GM23248 (cell line): Measurements from ENCODE around the gene SLC30A7. TPM values are rescaled to one million over a fixed set of nuclear protein-coding genes. Genes with fewer than 3 reads are reported as not detected.

Source experiments
- DNase-seq: peaks from one replicate; pipeline ENCODE4 v3.0.0-alpha.2; 2015
- H2AFZ ChIP-seq: fragments of 200-600 bp; sonication (generic); 2 replicates; pipeline ENCODE4 v1.6.1; 2016; ENCODE audit warnings: antibody characterized with exemption
- H3F3A ChIP-seq: fragments of 200-600 bp; sonication (generic); 2 replicates; pipeline ENCODE4 v1.6.1; 2016; ENCODE audit warnings: mild to moderate bottlenecking, antibody characterized with exemption, mixed run types; ENCODE audit not compliant: insufficient read depth
- H3K27ac ChIP-seq: fragments of 200-600 bp; sonication (generic); 2 replicates; pipeline ENCODE4 v1.5.1; 2016; ENCODE audit warnings: mild to moderate bottlenecking
- H3K27me3 ChIP-seq: fragments of 200-600 bp; sonication (generic); replicated peaks from 2 replicates; pipeline ENCODE4 v1.6.1; 2016; ENCODE audit warnings: mild to moderate bottlenecking; ENCODE audit not compliant: insufficient read depth
- H3K36me3 ChIP-seq: fragments of 200-600 bp; sonication (generic); 2 replicates; pipeline ENCODE4 v1.6.1; 2016; ENCODE audit warnings: low read depth, mild to moderate bottlenecking
- H3K4me1 ChIP-seq: fragments of 200-600 bp; sonication (generic); 2 replicates; pipeline ENCODE4 v1.6.1; 2016; ENCODE audit warnings: mild to moderate bottlenecking; ENCODE audit not compliant: insufficient read depth
- H3K4me2 ChIP-seq: fragments of 200-600 bp; sonication (generic); one replicate; pipeline ENCODE4 v1.6.1; 2016; ENCODE audit warnings: mild to moderate bottlenecking; ENCODE audit not compliant: unreplicated experiment
- H3K4me3 ChIP-seq: fragments of 200-600 bp; sonication (generic); 2 replicates; pipeline ENCODE4 v1.5.1; 2016; ENCODE audit warnings: mild to moderate bottlenecking
- H3K79me2 ChIP-seq: fragments of 200-600 bp; sonication (generic); 2 replicates; pipeline ENCODE4 v1.6.1; 2016; ENCODE audit warnings: mild to moderate bottlenecking; ENCODE audit not compliant: insufficient read depth
- H3K9ac ChIP-seq: fragments of 200-600 bp; sonication (generic); 2 replicates; pipeline ENCODE4 v1.6.1; 2016; ENCODE audit warnings: mild to moderate bottlenecking
- H3K9me2 ChIP-seq: fragments of 200-600 bp; sonication (generic); 2 replicates; pipeline ENCODE4 v1.6.1; 2016; ENCODE audit warnings: mixed run types, mild to moderate bottlenecking, moderate library complexity; ENCODE audit not compliant: insufficient read depth
- H3K9me3 ChIP-seq: fragments of 200-600 bp; sonication (generic); one replicate; pipeline ENCODE4 v1.6.1; 2017; ENCODE audit warnings: low read depth
- H4K20me1 ChIP-seq: fragments of 200-600 bp; sonication (generic); 2 replicates; pipeline ENCODE4 v1.6.0; 2016; ENCODE audit not compliant: insufficient read depth
- EZH2 ChIP-seq: fragments of 200-600 bp; sonication (generic); IDR thresholded peaks from 2 replicates; pipeline ENCODE4 v1.6.1; 2018; ENCODE audit warnings: antibody characterized with exemption, mild to moderate bottlenecking; ENCODE audit not compliant: insufficient read depth, poor library complexity, severe bottlenecking
- EZH2phosphoT487 ChIP-seq: fragments of 200-600 bp; sonication (generic); IDR thresholded peaks from 2 replicates; pipeline ENCODE4 v1.6.1; 2018; ENCODE audit warnings: antibody characterized with exemption, moderate library complexity, mild to moderate bottlenecking, low read depth; ENCODE audit not compliant: insufficient read depth
- WGBS, 2 experiments: methylation state at CpG; one replicate each; pipeline ENCODE4 v1.1.6; 2015 to 2017; ENCODE audit warnings: low lambda C conversion rate in 2 of 2, low coverage in 1 of 2; ENCODE audit errors: missing lambda C conversion rate in 2 of 2; 5-methylcytosine and 5-hydroxymethylcytosine counted together
- in situ Hi-C: fragments of 300-500 bp; cut with MboI; formaldehyde crosslinking; loops from 2 replicates; pipeline ENCODE4 v1.15.0; 2020
- polyA plus RNA-seq: library from polyadenylated mRNA; unstranded; fragments of >200 nt; fragmentation: Nextera tagmentation; extraction: Ambion mirVana; gene quantifications from 2 replicates; pipeline ENCODE4 v1.2.1, GENCODE V29; 2016
- total RNA-seq: library from RNA; depleted of rRNA; stranded (reverse); fragments of >200 nt; shearing (Covaris generic); gene quantifications from 2 replicates; pipeline ENCODE4 v1.2.3, GENCODE V29; 2014

SLC30A7 gene
- total and polyA plus RNA-seq, 2 experiments from 2014 or later = 35.2 to 65.7 TPM

DNA sequence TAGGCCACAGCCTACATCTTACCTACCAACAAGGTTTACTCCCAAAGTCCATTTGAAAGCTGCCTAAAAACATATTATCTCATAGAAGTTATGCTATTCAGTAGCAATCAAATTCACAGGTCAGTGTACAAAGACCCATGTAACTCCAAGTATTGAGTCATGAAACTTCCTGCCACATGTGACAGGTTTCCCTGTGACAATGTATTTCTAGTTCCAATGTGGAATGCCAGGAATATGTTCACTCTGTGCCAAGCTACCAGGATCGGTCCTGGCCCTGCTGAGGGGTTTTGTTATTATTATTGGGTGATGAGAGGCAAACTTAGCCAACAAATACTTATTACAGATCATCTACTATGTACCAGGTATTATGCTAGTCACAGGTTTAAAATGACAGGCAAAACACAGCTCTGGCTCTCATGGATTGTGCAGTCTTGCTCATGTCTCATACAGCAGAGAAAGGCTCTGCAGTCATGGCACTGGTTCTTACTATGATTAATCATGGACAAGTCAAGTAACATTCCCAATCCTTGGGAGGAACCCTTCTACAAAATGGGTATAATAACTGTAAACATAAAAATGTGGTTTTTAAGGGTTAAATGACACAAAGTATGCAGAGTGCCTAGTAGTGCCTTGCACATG, 107.2 kb downstream of the SLC30A7 start:
- H3K4me2 ChIP-seq = no peak overlapping the region
- in situ Hi-C loops = no loop called here
- no peak for DNase-seq

DNA sequence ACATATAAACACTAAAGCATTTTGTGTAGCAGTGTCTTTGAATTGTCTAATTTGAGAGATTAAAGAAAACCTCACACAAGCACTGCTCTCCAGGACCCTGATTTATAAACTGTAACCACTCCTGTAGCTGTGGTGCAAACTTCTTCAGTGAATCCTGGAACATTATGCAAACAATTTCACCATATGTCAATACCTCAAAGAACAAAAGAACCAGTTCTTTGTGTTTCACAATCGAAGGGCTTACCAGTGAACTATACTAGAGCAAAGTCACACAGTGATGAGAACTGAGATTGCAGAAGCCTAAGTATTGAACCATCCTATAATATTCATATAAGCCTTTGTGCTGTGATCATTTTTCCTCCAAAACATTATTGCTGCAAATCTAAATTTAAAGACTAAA, 108.2 kb downstream of the SLC30A7 start:
- H3K27ac ChIP-seq = 0 out of 2 replicates have a peak overlapping the region, but pooled peaks have one; percentile 3
- no peak overlapping the region for H2AFZ ChIP-seq
- no peaks in the 10 kb centered on the region for H3K9me2 ChIP-seq
- H3K9ac ChIP-seq = no peak overlapping the region
- TF ChIP-seq EZH2phosphoT487 (no peak), EZH2 (no peak)
- in situ Hi-C loops = no loop called here
- peak; percentile 54 for DNase-seq
- no peaks in the 10 kb centered on the region for H3K79me2 ChIP-seq
- no peaks in the 10 kb centered on the region; the same call in 1 of the 2 replicates for H3F3A ChIP-seq
- H3K4me3 ChIP-seq = no peak overlapping the region
- H3K9me3 ChIP-seq = no peaks in the 10 kb centered on the region
- peaks cover 29% of the 10 kb centered on the region for H3K4me1 ChIP-seq
- no peaks in the 10 kb centered on the region; the same call in 1 of the 2 replicates for H3K36me3 ChIP-seq
- WGBS, 2 experiments = 62 to 68% methylated on average over 1 of the region's 1 CpG
- no peaks in the 10 kb centered on the region for H3K27me3 ChIP-seq
- no peaks in the 10 kb centered on the region for H4K20me1 ChIP-seq
- peak overlapping the region; percentile 10 for H3K4me2 ChIP-seq

More for the DNA sequence above, 107.2 kb downstream of the SLC30A7 start:
- Histone ChIP-seq H2AFZ (no peak overlapping the region), H3K27me3 (no peaks in the 10 kb centered on the region), H3K9me2 (no peaks in the 10 kb centered on the region), H3K4me3 (no peak overlapping the region), H3K9me3 (no peaks in the 10 kb centered on the region), H3F3A (no peaks in the 10 kb centered on the region; the same call in 1 of the 2 replicates), H3K9ac (no peak overlapping the region), H3K79me2 (no peaks in the 10 kb centered on the region), H3K27ac (no peak overlapping the region), H4K20me1 (no peaks in the 10 kb centered on the region), H3K4me1 (peaks cover 29% of the 10 kb centered on the region), H3K36me3 (no peaks in the 10 kb centered on the region; the same call in 1 of the 2 replicates)
- 13 to 17% methylated on average over 1 of the region's 1 CpG for WGBS, 2 experiments
- no peak for TF ChIP-seq EZH2
- TF ChIP-seq EZH2phosphoT487 = no peak

DNA sequence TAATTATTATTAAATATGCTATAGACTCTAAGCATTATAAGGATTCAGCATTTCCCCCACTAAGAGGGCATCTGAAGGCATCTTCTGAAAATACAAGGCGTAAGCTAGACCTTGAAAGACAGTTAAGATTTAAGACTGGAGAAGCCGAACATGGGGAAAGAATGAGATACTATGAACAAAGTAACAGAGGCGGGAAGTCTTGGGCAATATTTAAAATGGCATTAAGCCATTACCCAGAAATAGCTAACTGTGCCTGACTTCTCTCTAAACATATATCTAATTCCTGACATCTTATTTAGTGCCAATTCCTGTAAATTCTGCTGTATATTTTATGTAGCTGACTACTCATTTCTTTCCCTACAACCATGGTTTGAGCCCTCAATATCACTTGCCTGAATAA, 108.8 kb downstream of the SLC30A7 start:
- Histone ChIP-seq H3K4me1 (peaks cover 29% of the 10 kb centered on the region), H3F3A (no peaks in the 10 kb centered on the region; the same call in 1 of the 2 replicates), H3K27ac (0 out of 2 replicates have a peak overlapping the region, but pooled peaks have one; percentile 3), H3K36me3 (no peaks in the 10 kb centered on the region; the same call in 1 of the 2 replicates), H3K27me3 (no peaks in the 10 kb centered on the region), H3K9me2 (no peaks in the 10 kb centered on the region), H3K4me3 (no peak overlapping the region), H3K9me3 (no peaks in the 10 kb centered on the region), H3K4me2 (peak overlapping the region; percentile 10), H4K20me1 (no peaks in the 10 kb centered on the region), H3K79me2 (no peaks in the 10 kb centered on the region), H2AFZ (no peak overlapping the region), H3K9ac (no peak overlapping the region)
- 40 to 51% methylated on average over 3 of the region's 3 CpGs for WGBS, 2 experiments
- TF ChIP-seq EZH2phosphoT487 (no peak), EZH2 (no peak)
- DNase-seq = peak; percentile 22
- in situ Hi-C loops = no loop called here

DNA sequence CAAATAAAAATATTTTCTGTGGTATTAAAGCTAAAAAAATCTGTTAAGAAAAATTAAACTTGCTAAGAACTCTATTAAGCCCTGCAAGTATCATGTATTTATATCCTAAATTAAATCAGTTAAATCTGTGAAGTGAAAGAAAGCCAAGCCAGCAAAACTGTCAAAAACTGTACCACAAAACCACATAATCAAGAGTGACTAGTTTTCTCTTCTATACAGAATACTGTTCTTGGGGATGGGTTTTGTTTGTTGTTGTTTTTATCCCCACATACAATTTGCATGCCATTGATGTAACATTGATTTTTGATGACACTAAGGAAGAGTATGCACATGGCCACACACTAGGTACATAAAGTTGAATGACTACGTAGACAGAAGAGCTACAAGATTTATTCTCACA, 109.3 kb downstream of the SLC30A7 start:
- no peaks in the 10 kb centered on the region for H4K20me1 ChIP-seq
- WGBS, 2 experiments = 83 to 85% methylated on average over 1 of the region's 1 CpG
- no peak overlapping the region for H3K9ac ChIP-seq
- DNase-seq = no peak
- H3K4me3 ChIP-seq = no peak overlapping the region
- no peaks in the 10 kb centered on the region for H3K9me3 ChIP-seq
- H3F3A ChIP-seq = no peaks in the 10 kb centered on the region; the same call in 1 of the 2 replicates
- no peaks in the 10 kb centered on the region for H3K79me2 ChIP-seq
- H3K36me3 ChIP-seq = no peaks in the 10 kb centered on the region; the same call in none of the 2 replicates
- in situ Hi-C loops = no loop called here
- TF ChIP-seq EZH2 (no peak), EZH2phosphoT487 (no peak)
- H3K27ac ChIP-seq = no peak overlapping the region
- H3K27me3 ChIP-seq = no peaks in the 10 kb centered on the region
- H3K4me2 ChIP-seq = no peak overlapping the region
- H2AFZ ChIP-seq = no peak overlapping the region
- H3K4me1 ChIP-seq = peaks cover 29% of the 10 kb centered on the region
- no peaks in the 10 kb centered on the region for H3K9me2 ChIP-seq
